ENCODE results near the gene TMEM234.

Gene TMEM234

GRCh38 chr1:32240140-32240951 lies 18.2 kb upstream of the TMEM234 start:
- DNase-seq (ENCODE audit: extremely low read depth in 1 of 2, low read depth in 1 of 2): no peak

- DNase-seq (ENCODE audit: extremely low read depth in 1 of 2, low read depth in 1 of 2): no peak
These were observed 17.6 kb upstream of the TMEM234 start for GRCh38 chr1:32239790-32240139.

DNA sequence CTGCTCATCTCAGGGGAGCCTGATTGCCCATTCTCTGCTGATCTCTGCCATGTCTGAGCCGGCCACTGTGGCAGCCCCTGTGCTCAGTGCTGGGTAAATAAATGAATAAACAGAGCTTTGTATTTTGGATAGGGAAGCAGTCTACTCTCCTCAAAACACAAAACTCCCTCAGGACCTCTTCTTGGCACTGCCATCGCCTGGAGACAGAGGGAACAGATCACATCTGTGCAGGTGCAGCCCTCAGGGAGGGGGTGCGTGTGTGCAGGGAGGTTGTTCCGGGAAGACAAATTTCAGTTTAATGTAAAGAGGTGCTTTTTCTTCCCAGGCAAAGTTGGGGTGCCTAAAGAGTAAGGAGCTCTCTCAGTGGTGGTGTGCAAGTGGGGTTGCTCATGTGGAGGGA lies 17.2 kb upstream of the TMEM234 start:
- DNase-seq (ENCODE audit: extremely low read depth in 1 of 2, low read depth in 1 of 2): no peak

- DNase-seq (ENCODE audit: extremely low read depth in 1 of 2, low read depth in 1 of 2): no peak
These were observed 12.6 kb upstream of the TMEM234 start for GRCh38 chr1:32234792-32235191.

DNA sequence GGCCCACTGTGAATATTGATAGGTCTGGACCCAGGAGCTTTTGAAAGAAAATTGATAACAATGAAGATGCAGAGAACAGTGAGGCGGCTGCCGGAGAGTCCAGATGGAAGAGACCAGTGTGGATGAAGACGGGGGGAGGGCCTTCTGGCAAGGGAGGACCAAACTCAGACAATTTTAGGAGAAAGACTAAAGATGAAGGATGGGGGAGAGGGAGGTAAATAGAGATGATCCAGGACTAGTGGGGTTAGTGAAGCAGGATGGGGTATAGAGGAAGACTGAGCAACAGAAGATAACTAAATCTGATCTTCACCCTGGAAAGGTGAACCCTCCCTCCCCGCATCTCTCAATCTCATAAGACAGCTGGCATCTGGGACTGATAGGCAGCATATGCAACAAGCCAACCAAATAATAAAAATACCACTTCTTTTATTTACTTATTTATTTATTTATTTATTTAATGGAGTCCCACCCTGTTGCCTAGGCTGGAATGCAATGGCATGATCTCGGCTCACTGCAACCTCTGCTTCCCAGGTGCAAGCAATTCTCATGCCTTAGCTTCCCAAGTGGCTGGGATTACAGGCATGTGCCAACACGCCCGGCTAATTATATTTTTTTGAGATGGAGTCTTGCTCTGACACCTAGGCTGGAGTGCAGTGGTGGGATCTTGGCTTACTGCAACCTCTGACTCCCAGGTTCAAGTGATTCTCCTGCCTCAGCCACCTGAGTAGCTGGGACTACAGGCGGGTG lies 10.6 kb upstream of the TMEM234 start:
- no peak for DNase-seq (ENCODE audit: extremely low read depth in 1 of 2, low read depth in 1 of 2)

- no peak for DNase-seq (ENCODE audit: extremely low read depth in 1 of 2, low read depth in 1 of 2)
These were observed 9.8 kb upstream of the TMEM234 start for GRCh38 chr1:32231843-32232432.

DNA sequence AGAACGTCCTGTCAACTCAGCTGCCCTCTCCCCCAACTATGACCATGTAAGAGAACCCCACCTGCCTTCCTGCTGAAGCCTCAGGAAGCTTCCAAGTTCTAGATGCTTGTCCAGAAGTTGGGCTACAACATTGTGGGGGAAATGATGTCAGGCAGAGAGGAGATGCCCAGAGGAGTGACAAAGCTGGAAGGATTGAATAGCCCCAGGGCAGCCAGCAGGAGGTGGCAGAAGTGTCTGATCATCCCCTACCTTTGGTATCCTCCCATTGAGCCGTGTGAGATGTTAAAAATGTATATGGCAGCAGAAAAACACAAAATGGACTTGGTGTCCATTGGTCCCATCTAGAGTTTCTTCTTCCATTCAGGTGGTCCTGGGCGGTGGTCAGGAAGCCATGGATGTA lies 6.6 kb upstream of the TMEM234 start:
- no peak for DNase-seq (ENCODE audit: extremely low read depth in 1 of 2, low read depth in 1 of 2)

GRCh38 chr1:32224285-32224684 lies 2.1 kb upstream of the TMEM234 start:
- DNase-seq (ENCODE audit: extremely low read depth in 1 of 2, low read depth in 1 of 2): no peak

DNA sequence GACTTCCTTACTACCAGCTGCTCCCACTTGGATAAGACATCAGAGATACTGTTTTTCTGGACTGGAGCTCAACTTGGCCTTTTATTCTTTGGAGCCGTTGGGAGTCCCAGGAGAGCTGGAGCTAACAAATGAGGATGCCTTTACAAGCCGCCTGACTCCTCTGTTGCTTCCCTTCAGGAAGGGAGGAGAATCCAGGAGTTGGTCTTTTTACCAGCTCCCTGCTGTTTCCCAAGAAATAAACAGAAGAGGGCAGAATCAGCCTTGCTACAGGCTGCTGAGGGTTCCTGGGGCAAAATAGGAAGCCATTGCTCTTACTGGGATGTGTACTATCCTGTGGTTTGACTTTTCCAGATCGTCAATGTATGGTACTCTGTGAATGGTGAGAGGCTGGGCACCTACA lies 1.5 kb upstream of the TMEM234 start:
- no peak for DNase-seq (ENCODE audit: extremely low read depth in 1 of 2, low read depth in 1 of 2)

GRCh38 chr1:32221581-32221979 lies 573 bp downstream of the TMEM234 start:
- DNase-seq (ENCODE audit: extremely low read depth in 1 of 2, low read depth in 1 of 2): no peak

DNA sequence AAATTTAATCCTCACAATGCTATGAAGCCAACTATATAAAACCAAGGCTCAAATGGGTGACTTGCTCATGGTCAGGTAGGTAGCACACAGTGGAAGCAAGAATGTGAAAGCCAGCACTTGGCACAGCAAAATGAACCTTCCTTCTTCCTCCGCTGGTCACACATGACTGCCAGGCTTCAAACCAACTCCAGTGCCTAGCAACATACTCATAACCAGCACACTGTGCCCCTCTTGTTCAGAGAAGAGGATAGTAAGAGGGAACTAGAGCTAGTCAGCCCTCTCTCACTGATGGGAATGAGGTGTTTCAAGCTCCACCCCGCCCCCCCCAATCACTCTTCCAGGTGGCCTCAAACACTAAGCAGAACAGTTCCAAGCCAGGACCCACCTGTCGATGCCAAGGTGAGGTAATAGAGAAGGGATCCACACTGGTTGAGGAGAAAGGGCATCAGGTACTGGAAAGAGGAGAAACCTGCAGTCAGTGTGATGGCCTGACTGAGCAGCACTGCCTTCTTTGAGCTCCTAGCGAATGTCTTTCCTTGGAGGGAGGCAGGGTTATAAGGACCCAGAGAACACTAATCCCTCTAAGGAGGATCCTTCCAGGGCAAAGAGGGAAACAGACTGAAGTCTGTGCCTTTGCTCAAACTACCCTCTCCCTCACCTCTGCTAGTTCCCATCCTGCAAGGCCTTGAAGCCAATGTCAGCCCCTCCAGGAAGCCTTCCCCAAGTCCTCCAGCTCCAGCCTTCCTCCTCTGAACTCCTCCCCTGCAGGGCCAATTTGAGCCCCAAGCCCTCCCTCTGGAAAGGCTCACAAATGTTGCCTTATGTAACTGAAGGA lies 1.2 kb downstream of the TMEM234 start:
- no peak for DNase-seq (ENCODE audit: extremely low read depth in 1 of 2, low read depth in 1 of 2)

- DNase-seq (ENCODE audit: extremely low read depth in 1 of 2, low read depth in 1 of 2): no peak
These were observed 3.1 kb downstream of the TMEM234 start for GRCh38 chr1:32219022-32219421.

- DNase-seq (ENCODE audit: extremely low read depth in 1 of 2, low read depth in 1 of 2): no peak
These were observed 5.6 kb downstream of the TMEM234 start for GRCh38 chr1:32216566-32216965.

DNA sequence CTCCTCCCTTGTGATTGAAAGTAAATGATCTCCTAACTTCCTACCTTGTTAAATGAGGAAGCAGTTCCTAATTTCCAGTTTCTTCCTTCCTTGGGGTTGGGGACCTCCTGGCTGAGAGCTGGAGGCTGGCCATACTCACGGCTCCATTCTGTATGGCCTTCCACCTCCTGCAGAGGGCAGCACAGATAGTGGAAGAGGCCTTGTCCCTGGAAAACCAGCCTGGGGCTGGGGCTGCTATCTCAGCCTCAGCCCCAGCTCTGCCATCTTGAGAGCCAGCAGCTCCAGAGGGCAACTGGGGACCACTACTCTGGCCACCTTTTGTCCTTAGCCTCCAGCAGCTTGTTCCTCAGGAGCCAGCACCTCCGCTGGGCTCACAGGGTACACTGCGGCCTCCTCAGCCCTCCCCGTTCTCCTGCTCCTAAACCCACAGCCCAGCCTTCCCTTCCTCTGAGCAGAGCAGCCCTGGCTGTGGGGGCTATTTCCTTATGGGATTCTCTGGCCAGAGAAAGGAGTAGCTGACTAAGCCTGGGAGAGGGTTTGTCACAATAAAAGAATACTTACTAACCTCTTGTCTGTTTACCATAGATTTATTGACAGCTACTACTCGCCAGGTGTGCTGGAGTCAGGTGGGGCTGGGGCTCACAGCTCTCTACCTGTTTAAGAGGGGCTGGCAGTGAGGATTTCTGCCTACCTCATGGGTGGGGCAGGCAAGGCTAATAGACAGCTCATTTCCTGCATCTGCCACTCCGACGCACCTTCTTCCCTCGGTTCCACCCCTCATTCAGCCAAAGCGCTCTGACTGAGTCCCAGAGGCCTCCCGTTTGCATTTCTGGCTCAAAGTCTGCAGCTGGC lies 6.3 kb downstream of the TMEM234 start:
- no peak for DNase-seq (ENCODE audit: extremely low read depth in 1 of 2, low read depth in 1 of 2)

DNA sequence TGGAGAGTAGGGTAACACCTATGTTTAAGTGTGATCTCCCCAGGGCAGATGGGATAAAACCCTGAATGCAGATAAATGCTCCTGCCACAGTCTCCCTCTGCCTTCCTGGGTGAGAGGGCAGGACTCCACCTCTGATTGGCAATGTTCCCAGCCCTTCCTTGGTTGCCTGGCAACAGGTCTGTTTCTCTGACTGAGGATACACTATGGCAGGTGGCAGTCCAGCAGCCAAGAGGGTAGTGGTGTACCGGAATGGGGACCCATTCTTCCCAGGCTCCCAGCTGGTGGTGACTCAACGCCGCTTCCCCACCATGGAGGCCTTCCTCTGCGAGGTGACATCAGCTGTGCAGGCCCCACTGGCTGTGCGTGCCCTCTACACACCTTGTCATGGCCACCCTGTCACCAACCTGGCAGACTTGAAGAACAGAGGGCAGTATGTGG lies 13.2 kb downstream of the TMEM234 start, which contains the start of gene DCDC2B:
Gene DCDC2B (plus strand): TSS at position 199 of the 438 bp plus-strand sequence. CDS start 5 bp downstream, at position 204.
- DNase-seq (ENCODE audit: extremely low read depth in 1 of 2, low read depth in 1 of 2): no peak

DNA sequence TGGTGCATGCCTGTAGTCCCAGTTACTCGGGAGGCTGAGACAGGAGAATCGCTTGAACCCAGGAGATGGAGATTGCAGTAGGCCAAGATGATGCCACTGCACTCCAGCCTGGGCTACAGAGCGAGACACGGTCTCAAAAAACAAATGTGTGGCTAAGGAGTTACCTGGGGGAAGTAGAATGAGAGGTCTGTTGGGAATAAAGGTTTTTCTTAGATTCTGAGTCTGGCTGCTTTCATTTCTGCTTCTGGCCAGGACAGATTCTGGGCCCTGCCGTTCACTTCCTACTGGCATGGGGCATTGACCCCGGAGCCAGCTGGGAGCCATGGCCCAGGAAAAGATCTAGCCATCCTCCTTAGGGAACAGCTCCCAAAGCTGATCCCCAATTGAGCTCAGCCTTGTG lies 13.7 kb downstream of the TMEM234 start:
- no peak for DNase-seq (ENCODE audit: extremely low read depth in 1 of 2, low read depth in 1 of 2)

DNA sequence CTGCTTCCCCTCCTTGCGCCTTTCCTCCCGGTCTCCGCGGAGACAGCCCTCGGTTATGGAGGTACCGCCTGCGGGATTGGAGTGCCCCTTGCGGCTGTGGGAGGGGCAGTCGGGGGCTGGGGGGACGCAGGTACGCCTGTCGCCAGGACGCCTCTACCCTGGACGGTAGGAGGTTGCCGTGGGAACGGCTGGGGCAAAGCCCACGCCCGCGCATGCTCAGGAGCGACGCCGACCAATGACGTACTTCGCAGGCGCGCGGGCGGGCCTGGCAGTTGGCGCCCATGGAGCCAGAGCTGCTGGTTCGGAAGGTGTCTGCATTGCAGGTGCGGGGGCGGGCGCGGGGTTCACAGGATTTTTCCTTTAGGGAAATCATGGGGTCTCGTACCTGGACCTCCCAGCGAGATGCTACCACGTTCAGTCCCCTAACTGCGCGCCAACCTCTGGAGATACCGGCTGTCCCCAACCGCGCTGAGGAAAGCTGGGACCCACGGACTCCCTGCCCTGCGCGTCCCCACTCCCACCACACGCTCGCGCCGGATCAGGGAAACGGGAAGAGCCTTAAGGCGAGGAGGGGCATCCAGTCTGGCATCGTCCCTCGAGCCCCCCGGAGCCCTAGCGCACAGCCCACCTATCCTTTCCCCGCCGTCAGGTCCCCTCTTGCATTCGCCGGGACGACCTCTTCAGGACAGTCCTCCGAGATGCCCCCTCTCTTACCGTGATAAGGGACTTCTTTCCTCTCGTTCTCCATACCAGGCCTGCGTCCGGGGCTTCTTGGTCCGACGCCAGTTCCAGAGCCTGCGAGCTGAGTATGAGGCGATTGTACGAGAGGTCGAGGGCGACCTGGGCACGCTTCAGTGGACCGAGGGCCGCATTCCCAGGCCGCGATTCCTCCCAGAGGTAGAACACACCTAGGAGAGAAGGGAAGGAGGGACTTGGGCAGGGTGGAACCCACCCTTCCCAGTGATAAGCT lies 16.5 kb downstream of the TMEM234 start, which contains the start of gene IQCC:
Gene IQCC (plus strand): TSS at position 271 of the 970 bp plus-strand sequence. CDS start 11 bp downstream, at position 282.
- peak; percentile 71 to 76 for DNase-seq (ENCODE audit: extremely low read depth in 1 of 2, low read depth in 1 of 2)

DNA sequence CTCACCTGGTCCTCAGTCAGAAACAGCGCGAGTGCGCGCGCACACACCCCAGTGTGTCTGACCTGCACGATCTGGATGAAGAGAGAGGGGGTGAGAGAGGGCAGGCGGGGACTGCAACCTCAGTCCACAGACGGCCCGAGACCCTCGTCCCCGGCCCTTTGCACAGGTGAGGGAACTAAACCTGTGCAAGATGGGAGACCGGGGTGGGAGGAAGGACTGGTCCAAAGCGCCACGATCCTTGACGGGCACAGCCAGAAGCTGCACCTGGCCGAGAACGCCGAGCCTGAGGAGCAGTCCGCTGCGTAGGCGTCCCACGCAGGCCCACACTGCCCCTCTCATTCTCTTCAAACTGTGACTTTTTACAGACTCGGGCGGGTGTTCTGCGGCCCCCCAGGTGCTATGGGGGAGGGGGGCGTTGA lies 17.2 kb downstream of the TMEM234 start:
- no peak for DNase-seq (ENCODE audit: extremely low read depth in 1 of 2, low read depth in 1 of 2)

Data from stimulated activated CD8-positive, alpha-beta memory T cell treated with anti-CD3 and anti-CD28 coated beads, Interleukin-7, amount 100 ng/mL, for 48 hours (primary cell).